ENCODE measurements around the gene CHPT1.
"Not testable (repeated sequence)": the region's sequence is repeated elsewhere in the genome, so short reads cannot be mapped to it uniquely, and the experiment has no call there.

CHPT1 gene

GRCh38 chr12:101729842-101730241, 32.4 kb downstream of the CHPT1 start:
- no peak for DNase-seq

GRCh38 chr12:101732318-101732717, 34.9 kb downstream of the CHPT1 start:
- no peak for DNase-seq

GRCh38 chr12:101733166-101733565, 35.7 kb downstream of the CHPT1 start:
- DNase-seq, result no peak

- not testable (repeated sequence) for DNase-seq
These were observed 37.0 kb downstream of the CHPT1 start for GRCh38 chr12:101734482-101734881.

DNA sequence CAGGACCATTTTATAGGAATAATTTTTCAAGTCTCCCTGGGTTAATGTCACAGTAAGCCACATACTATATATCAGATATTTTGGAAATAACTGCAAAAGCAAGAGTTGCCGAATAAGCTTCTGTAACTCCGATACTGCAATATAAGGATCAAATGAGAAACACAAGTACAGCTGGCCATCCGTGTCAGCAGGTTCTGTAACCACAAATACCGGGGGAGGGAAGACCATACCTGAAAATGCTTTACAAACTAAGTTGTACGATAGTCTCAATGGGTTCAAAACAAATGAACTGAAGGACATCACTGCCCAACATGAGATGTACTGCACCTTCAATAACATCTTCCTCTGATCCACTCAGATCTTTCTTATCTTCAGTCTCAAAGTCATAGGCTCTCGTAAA, 40.0 kb downstream of the CHPT1 start:
- DNase-seq, result no peak

GRCh38 chr12:101738920-101739665, 41.7 kb downstream of the CHPT1 start, which contains the start of gene SYCP3:
Gene SYCP3, minus strand, starts transcription at chr12:101739462. Its CDS starts 1,527 bp downstream, at chr12:101737935.
- DNase-seq, result no peak

DNA sequence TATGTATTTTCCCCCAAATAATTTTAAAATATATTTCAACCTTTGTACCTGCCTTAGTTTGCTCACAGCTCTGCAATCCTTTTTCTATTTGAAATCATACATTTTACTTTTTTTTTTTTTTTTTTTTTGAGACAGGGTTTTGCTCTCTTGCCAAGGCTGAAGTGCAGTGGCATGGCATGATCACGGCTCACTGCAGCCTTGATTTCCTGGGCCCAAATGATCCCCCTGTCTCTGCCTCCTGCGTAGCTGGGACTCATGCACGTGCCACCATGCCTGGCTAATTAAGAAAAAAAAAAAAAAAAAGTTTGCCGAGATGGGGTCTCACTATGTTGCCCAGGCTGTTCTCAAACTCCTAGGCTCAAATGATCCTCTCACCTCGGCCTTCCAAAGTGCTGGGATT, 43.1 kb downstream of the CHPT1 start:
- DNase-seq, result no peak

GRCh38 chr12:101740980-101741379, 43.5 kb downstream of the CHPT1 start:
- no peak for DNase-seq

DNA sequence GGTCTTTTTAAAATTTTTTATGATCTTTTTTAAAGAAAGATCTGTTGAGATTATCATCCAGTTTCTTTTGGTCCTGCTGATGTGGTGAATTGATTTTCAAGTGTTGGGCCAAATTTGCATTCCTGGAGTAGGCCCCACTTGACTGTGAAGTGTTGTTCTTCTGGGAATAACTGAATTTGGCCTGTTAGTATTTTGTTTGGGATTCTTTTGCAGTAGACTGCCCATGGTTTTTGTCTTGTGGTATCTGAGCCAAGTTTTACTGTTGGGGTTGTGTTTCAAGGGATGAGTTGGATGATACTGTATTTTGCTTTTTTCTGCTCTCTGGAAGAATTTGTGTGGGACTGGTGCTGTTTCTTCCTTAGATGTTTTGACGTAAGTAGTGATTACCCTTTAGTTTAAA, 45.8 kb downstream of the CHPT1 start:
- no peak for DNase-seq

DNA sequence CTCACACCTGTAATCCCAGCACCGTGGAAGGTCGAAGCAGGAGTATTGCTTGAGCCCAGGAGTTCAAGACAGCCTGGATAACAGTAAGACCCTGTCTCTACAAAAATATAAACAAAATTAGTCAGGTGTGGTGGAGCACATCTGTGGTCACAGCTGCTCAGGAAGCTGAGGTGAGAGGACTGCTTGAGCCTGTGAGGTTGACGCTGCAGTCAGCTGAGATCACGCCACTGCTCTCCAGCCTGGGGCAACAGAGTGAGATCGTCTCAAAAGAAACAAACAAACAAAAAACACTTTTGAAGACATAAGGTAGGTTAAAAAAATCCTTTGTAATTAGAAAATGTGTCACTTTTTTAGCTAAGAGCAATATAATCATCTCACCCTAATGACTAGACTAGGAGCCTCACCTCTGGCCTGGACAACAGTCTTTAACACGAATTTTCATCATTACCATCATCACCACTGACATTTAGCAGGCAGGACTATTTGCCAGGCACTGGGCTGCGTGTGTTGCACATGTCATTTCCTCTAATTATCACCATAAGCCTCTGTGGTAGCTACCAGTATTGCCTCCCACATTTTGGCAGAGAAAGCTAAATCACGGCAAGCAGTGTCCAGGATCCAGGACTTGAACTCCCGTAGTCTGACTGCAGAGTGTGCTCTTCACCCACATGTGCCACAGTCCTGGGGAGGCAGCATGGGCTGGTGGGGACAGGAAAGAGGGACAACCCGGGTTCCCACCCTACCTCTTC, 46.5 kb downstream of the CHPT1 start:
- DNase-seq, result peak; percentile 18

- DNase-seq, result no peak
These were observed 48.0 kb downstream of the CHPT1 start for GRCh38 chr12:101745481-101745880.

- DNase-seq, result no peak
These were observed 48.8 kb downstream of the CHPT1 start for GRCh38 chr12:101746196-101746595.

DNA sequence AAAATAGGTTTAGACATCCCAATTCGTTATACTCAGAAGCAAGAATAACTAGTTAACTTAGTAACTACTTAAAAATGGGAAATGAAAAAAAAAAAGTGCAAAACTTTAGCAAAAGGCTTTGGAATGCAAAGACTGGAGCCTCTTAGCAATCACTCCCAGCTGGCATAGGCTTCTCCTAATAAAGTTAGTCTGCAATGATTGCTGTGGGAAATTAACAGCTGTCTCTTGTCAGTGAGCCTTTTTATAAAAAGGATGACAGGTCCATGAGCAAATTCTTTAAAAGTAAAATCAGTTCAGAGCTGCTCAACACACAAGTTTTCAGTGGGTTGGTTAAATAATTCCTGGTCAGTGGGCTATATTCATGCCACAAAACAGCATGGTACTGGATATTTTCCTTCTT, 49.2 kb downstream of the CHPT1 start:
- no peak for DNase-seq

GRCh38 chr12:101747697-101748096, 50.3 kb downstream of the CHPT1 start:
- DNase-seq, result no peak

DNA sequence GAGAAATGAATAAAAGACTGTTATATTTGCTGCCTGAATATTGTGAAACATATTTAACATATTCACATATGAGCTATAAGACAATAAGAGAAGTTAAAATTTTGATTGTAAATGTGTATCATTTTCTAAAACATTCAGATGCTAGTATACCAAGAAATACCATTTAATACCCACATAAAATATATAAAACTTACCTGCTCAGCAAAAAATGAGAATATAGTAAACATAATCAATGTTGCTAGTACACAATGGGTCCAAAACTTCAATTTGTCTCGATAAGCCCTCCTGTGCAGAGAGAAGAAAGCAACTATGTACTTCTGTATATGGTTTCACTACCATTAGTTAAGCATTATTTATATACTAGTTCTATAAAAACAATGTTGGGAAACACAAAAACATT, 51.5 kb downstream of the CHPT1 start:
- DNase-seq, result no peak

GRCh38 chr12:101749657-101750056, 52.2 kb downstream of the CHPT1 start:
- DNase-seq, result no peak

GRCh38 chr12:101750152-101750551, 52.7 kb downstream of the CHPT1 start:
- no peak for DNase-seq

DNA sequence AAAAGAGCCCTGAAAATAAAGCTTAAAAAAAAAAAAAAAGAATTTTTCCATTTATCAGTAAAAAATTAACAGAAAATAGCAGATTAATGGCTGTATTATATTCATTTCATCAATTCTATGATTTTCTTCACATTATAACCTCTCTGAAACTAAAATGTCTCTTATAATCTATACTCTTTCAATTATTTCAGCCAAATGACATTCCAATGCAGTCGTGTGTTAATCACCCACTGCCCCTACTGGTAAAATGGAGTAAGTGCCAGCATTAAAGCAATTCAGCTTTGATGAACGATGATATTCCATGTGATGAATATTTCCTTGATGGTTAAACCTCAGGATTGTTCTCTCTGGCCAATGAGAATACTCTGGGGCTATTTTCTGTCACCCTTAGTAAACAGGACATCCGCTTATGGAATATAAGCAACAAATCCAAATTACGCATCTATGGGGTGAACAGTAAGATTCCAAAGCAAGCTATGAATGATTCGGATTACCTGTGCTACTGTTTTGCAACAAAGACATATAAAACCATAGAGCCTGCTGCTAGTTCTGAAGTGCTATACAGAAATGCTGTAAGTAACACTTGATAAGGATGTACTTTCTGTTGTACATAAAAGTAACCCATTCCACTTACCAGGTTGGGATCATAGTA, 62.1 kb downstream of the CHPT1 start:
- peak; percentile 53 for DNase-seq

DNA sequence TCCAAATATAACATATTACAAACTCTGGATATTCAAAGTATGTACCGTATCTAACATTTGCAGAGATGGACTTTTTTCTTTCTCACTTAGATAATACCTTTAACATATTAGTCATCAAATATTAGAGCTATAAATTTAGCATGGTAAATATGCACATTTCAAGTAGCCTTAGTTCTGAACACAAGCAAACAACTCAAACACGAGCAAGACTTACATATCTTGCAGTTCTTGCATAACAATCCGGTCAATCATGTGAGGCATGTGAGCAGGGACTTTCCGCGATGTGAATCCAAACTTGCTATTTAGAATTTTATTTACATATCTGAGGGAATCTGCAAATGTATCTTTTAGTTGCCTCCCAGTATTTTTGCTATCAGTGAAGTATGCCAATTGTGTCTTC, 63.9 kb downstream of the CHPT1 start:
- no peak for DNase-seq

GRCh38 chr12:101761781-101762180, 64.3 kb downstream of the CHPT1 start:
- DNase-seq, result no peak

GRCh38 chr12:101763246-101763931, 65.9 kb downstream of the CHPT1 start:
- no peak for DNase-seq

DNA sequence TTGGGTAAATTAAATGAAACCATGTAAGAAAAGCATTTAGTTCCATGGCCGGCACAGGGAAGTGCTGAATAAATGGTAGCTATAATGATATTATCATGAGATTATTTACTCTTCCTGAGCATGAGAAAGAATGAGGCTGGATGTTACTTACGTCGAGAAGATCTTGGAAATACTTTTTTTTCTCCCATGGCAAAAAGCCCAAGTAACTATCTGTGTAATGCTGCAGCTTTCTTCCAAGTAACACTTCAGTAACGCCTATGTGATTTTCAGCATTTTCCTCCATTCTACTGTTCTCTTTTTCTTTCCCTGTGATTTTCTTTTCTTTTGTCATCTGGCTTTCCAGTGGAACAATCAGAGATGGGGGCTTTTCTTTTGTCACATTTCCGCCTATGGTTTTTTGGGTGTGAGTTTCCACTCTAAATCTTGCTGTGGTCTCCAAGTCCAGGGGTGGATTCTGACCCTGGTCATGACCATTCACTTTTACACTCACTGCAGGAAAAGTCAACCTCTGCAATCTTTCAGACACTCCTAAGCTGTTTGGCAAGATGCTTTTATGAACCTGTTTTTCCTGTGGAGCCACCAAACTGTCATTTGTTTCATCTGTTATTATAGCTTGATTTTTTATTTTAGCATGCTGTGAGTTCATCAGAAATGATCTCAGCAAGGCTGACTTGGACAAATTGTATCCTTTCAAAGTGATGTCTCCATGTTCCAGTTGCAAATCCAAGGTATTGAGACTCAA, 66.8 kb downstream of the CHPT1 start:
- no peak for DNase-seq

DNA sequence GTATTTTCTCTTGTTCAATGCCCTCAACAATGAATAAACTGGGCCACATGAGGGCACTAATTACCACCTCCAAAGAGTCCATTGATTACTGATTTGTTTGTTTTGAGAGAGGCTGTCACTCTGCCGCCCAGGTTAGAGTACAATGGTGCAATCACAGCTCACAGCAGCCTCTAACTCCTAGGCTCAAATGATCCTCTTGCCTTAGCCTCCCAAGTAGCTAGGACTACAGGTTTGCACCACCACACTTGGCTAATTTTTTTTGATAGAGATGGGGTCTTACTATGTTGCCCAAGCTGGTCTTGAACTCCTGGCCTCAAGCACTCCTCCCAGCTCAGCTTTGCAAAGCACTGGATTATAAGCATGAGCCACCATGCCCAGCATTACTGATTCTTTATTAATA, 70.1 kb downstream of the CHPT1 start:
- no peak for DNase-seq

All from CD4-positive, alpha-beta T cell treated with Interleukin-12 subunit alpha and Interleukin-12 subunit beta, for 1 hour (primary cell).